Muscle layer of colon (tissue), 2 donors: Measurements from ENCODE around the gene FAM180A.

Experiments used
- H3K27ac ChIP-seq: one replicate; pipeline ENCODE4 v1.7.0; 2013; ENCODE audit warnings: low read depth, mild to moderate bottlenecking, low read length, moderate library complexity
- H3K27me3 ChIP-seq, 2 donors: one replicate each; pipeline ENCODE4 v1.7.0; 2013; ENCODE audit warnings: low read length in 2 of 2, mild to moderate bottlenecking in 2 of 2; ENCODE audit not compliant: insufficient read depth in 2 of 2, control insufficient read depth in 1 of 2
- H3K36me3 ChIP-seq: one replicate; pipeline ENCODE4 v1.7.0; 2013; ENCODE audit warnings: mild to moderate bottlenecking, low read length; ENCODE audit not compliant: insufficient read depth
- H3K4me1 ChIP-seq: one replicate; pipeline ENCODE4 v1.7.0; 2013; ENCODE audit warnings: mild to moderate bottlenecking, low read length; ENCODE audit not compliant: insufficient read depth
- H3K4me3 ChIP-seq, 2 donors: one replicate each; pipeline ENCODE4 v1.7.0; 2013; ENCODE audit warnings: low read length in 2 of 2, low read depth in 1 of 2, mild to moderate bottlenecking in 1 of 2, moderate library complexity in 1 of 2
- H3K9ac ChIP-seq: one replicate; pipeline ENCODE4 v1.7.0; 2013; ENCODE audit warnings: low read length
- H3K9me3 ChIP-seq: one replicate; pipeline ENCODE4 v1.7.0; 2013; ENCODE audit warnings: mild to moderate bottlenecking, low read length
- donor health status: abdominal sarcoma.
- donor health status: Adenocarcinoma of cecum.

FAM180A gene

DNA sequence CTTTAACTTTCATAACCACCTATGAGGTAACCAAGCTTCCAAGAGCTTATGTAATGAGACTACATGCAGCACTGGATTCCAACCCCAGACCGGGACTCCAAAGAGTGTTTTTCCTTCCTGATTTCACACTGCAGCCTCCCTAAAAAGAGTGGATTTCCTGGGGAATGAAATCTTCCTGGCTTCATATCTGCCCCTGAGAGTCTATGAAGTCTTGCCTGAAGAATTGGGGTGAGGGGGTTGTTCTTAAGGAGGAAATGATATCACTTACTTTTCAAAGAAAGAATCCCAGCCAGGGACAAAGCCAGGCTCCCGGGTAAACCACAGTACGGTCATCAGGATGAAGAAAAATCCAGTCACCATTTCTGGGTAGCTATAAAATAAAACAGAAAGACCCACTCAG lies 56.6 kb downstream of the FAM180A start:
- Histone ChIP-seq H3K9ac (no peak overlapping the region), H3K36me3 (peaks cover 19% of the 10 kb centered on the region)

DNA sequence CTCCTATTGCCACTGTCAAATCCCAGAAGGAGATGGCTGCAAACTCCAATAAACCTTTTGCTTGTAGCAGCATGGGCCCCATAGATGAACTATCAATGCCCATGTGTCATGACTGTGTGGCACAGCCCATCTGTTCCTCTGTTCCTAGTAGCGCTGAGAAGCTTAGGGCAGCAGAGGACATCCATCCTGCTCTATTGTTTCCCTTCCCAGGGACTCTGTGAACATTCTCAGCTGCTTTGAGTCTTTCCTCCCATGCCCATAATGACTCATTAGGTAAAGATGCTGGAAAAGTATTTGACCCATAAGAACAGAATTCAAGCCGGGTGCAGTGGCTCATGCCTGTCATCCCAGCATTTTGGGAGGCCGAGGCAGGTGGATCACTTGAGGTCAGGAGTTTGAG lies 58.0 kb downstream of the FAM180A start:
- Histone ChIP-seq H3K27ac (no peak overlapping the region), H3K9ac (no peak overlapping the region), H3K4me3 (no peak overlapping the region), H3K36me3 (peaks cover 19% of the 10 kb centered on the region), H3K4me1 (no peaks in the 10 kb centered on the region), H3K9me3 (no peaks in the 10 kb centered on the region), H3K27me3 (no peaks in the 10 kb centered on the region)

More for the DNA sequence above, 56.6 kb downstream of the FAM180A start:
- Histone ChIP-seq H3K4me3 (no peak overlapping the region), H3K27me3 (no peaks in the 10 kb centered on the region), H3K4me1 (no peaks in the 10 kb centered on the region), H3K27ac (no peak overlapping the region), H3K9me3 (no peaks in the 10 kb centered on the region)

DNA sequence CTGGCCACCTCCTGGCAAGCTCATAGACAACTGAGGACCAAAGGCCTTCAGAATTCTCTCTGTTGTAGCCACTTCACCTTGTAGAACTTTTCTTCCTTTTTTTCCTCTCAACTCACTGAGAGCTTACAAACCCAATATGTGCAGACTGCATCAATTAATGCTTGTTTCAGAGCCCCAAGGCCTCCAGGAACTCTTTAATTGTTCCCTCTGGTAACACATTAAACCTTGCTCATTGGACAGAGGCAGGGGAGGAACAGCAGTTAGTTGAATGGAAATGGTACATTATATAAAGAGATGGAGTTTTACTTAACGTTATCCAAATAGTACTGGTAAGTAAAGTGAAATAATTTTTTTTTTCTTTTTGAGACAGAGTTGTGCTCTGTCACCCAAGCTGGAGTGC lies 61.1 kb downstream of the FAM180A start:
- peaks cover 5% of the 10 kb centered on the region for H3K36me3 ChIP-seq
- H3K4me1 ChIP-seq = peaks cover 6% of the 10 kb centered on the region

DNA sequence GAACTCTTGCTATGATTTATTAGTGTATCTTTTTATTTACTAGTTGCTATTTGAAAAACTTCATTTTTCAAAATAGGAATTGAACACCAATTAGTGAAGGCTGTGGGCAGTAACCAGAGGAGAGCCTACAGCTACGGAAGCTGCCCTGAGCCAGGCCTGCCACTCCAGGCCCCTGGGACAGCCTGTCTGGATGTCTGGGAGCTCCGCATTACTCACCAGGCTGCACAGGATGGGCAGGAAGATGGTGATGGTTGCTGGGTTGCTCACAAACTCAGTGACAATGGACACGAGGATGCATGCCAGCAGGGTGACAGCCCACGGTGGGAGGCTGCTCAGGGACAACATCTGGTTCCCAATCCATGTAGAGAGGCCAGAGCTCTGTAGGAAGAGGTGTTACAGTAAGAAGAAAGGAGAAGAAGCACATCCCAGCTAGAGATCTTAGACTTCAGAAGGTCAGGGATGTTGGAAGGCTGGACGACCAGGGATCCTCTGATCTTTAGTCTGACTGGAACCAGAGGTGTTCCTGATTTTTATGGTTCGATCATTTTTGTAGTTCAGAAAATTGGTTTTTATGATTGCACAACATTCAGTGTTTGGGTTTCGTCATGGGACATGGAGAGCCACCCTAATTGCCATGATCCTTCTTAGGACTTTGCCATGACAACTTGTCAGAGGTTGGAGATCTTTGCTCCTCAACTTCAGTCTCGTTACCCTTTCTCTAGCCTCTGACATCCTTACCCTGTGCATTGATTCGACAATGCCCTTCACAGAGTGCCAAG lies 63.1 kb downstream of the FAM180A start:
- Histone ChIP-seq H3K27ac (no peak overlapping the region), H3K9ac (no peak overlapping the region), H3K9me3 (no peaks in the 10 kb centered on the region), H3K36me3 (no peaks in the 10 kb centered on the region), H3K4me3 (no peak overlapping the region), H3K27me3 (no peaks in the 10 kb centered on the region), H3K4me1 (peaks cover 12% of the 10 kb centered on the region)

More for the DNA sequence above, 61.1 kb downstream of the FAM180A start:
- Histone ChIP-seq H3K27me3 (no peaks in the 10 kb centered on the region), H3K27ac (no peak overlapping the region), H3K9me3 (no peaks in the 10 kb centered on the region), H3K9ac (no peak overlapping the region), H3K4me3 (no peak overlapping the region)

DNA sequence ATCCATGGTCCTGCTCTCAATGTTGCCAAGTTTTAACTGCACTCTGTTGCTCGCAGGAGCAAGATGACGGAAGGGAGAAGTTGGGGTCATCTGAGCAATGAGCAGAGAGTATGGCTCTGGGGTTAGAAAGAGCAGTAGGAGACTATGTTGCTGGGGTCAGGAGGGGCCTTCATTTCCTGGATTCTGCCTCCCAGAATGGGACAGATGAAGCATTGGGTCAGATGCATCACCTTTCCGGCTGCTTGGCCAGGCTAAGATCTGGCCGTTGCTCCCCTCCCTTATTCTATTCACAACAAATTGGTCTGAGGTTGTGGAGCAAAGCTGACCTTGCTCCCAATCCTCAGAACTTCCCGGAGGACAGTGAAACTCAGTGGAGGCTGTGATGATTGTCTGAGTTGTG lies 63.9 kb downstream of the FAM180A start:
- H3K4me1 ChIP-seq = peaks cover 12% of the 10 kb centered on the region
- H3K9ac ChIP-seq = no peak overlapping the region
- H3K27ac ChIP-seq = no peak overlapping the region

DNA sequence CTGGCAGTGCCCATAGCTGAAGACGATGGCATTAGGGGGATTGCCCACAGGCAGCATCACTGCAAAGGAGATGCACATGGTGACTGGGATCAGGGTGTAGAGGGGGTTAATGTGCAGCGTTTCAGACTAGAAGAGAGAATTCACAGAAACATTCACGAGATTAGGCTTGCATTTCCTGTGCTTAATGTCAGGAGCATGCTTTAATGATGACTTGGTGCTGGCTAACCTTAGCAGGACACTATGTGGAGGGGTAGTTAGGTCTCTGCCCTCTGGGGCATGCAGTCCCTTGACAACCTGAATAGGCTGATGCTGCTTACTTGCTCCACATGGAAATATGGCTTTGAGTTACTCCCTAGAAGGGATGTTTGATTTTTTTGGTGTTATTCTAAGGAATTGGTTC lies 64.5 kb downstream of the FAM180A start:
- Histone ChIP-seq H3K36me3 (no peaks in the 10 kb centered on the region), H3K4me3 (no peak overlapping the region), H3K27me3 (no peaks in the 10 kb centered on the region), H3K9me3 (no peaks in the 10 kb centered on the region), H3K9ac (no peak overlapping the region), H3K4me1 (peaks cover 14% of the 10 kb centered on the region), H3K27ac (no peak overlapping the region)

More for the DNA sequence above, 63.9 kb downstream of the FAM180A start:
- Histone ChIP-seq H3K9me3 (no peaks in the 10 kb centered on the region), H3K27me3 (no peaks in the 10 kb centered on the region), H3K36me3 (no peaks in the 10 kb centered on the region), H3K4me3 (no peak overlapping the region)

DNA sequence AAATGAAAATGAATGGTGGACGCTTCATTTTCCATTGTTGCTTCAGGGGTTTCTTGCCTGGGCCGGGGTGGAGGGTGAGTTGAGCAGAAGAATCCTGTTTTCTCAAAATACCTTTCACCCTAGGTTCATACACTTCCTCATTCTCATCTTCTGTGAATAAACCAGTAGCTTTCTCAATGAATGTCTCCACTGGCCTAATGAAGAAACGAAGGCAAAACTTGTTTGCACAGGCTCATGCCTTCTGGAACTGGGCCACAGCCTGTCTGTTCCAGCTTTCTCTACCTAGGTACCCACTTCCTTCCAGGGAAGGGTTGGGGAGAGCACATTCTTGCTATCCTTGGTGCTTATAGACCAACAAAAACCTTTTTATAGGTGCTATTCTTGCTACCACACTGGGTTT lies 65.0 kb downstream of the FAM180A start:
- no peak overlapping the region for H3K9ac ChIP-seq
- H3K4me1 ChIP-seq = peaks cover 19% of the 10 kb centered on the region
- no peaks in the 10 kb centered on the region for H3K9me3 ChIP-seq
- H3K27me3 ChIP-seq = no peaks in the 10 kb centered on the region
- no peak overlapping the region for H3K27ac ChIP-seq
- H3K36me3 ChIP-seq = no peaks in the 10 kb centered on the region
- no peak overlapping the region for H3K4me3 ChIP-seq

DNA sequence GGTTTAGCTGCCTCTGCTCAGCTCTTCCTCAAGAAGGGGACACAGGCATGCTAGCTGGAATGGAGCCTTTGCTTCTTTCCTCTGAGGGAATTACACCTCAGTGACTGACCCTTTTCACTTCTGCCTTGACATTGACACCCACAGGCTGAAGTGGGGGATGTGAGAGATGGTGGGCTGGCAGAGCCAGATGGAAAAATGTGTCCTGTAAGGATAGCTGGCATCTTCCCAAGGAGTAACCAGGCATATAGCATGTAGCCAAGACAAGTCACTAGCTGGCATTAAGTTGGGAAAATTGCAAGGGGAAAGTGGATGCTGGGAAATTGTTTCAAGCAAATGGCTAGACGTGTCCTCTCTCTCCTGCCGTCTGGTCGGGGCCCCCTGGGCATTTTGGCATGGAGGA lies 66.4 kb downstream of the FAM180A start:
- Histone ChIP-seq H3K27me3 (no peaks in the 10 kb centered on the region), H3K4me3 (no peak overlapping the region), H3K9me3 (no peaks in the 10 kb centered on the region), H3K36me3 (peaks cover under 1% of the 10 kb centered on the region), H3K4me1 (peaks cover 28% of the 10 kb centered on the region), H3K9ac (no peak overlapping the region), H3K27ac (no peak overlapping the region)

DNA sequence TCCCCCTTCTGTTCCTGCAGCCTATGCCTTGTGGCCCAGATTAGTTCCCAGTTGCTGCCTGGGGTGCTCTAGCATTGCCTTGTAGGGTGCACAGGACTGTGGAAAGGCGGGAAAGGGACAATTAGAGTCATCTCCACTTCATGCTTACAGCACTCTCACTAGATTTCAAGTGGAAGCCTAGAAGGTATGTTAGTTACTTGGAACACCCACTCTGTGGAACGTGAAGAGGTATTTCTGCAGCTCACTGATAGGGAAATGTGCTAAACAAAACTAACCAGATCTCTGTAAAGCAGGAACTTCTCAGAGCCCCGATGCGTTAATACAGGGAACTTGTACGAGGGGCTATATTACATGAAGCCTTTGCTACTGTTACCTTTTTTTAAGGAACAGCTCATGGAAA lies 66.9 kb downstream of the FAM180A start:
- H3K9ac ChIP-seq = no peak overlapping the region
- peaks cover 5% of the 10 kb centered on the region for H3K36me3 ChIP-seq
- no peaks in the 10 kb centered on the region for H3K9me3 ChIP-seq
- peaks cover 28% of the 10 kb centered on the region for H3K4me1 ChIP-seq
- H3K4me3 ChIP-seq = no peak overlapping the region
- H3K27ac ChIP-seq = no peak overlapping the region
- no peaks in the 10 kb centered on the region for H3K27me3 ChIP-seq
